Measurements from ENCODE around the gene EPN2.
A peak's percentile ranks its signal among the peaks of the same experiment; 100 is the strongest.
"Not testable (repeated sequence)": the region's sequence is repeated elsewhere in the genome, so short reads cannot be mapped to it uniquely, and the experiment has no call there.

EPN2 gene

GRCh38 chr17:19345486-19346350, 108.6 kb downstream of the EPN2 start:
- DNase-seq (ENCODE audit: low read depth in 2 of 2) = no peak

- DNase-seq (ENCODE audit: low read depth in 2 of 2) = no peak
Measured at GRCh38 chr17:19346351-19347255, 109.4 kb downstream of the EPN2 start.

- no peak for DNase-seq (ENCODE audit: low read depth in 2 of 2)
Measured at GRCh38 chr17:19347323-19348080, 110.3 kb downstream of the EPN2 start.

- no peak for DNase-seq (ENCODE audit: low read depth in 2 of 2)
Measured at GRCh38 chr17:19348081-19348650, 111.0 kb downstream of the EPN2 start.

GRCh38 chr17:19348806-19349205, 111.6 kb downstream of the EPN2 start:
- no peak for DNase-seq (ENCODE audit: low read depth in 2 of 2)

DNA sequence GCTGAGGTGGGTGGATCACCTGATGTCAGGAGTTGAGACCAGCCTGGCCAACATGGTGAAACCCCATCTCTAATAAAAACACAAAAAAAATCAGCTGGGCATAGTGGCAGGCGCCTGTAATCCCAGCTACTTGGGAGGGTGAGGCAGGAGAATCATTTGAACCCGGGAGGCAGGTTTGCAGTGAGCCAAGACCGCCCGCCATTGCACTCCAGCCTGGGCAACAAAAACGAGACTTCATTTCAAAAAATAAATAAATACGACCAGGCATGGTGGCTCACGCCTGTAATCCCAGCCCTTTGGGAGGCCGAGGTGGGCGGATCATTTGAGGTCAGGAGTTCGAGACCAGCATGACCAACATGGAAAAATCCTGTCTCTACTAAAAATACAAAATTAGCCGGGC, 116.2 kb downstream of the EPN2 start:
- DNase-seq (ENCODE audit: low read depth in 2 of 2) = not testable (repeated sequence)

DNA sequence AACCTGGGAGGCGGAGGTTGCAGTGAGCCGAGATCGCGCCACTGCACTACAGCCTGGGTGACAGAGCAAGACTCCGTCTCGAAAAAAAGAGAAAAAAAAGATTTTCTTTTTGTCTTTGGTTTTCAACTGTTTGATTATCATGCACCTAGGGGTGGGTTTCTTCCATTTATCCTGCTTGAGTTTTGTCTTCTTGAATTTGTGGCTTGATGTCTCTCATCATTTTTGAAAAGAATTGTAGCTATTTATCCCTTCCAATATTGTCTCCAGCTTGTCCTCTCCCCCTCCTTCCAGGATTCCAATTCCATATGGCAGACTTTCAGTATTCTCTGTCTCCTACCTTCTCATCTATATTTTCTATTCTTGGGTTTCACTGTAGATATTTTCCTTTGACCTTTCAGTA, 117.6 kb downstream of the EPN2 start:
- no peak for DNase-seq (ENCODE audit: low read depth in 2 of 2)

DNA sequence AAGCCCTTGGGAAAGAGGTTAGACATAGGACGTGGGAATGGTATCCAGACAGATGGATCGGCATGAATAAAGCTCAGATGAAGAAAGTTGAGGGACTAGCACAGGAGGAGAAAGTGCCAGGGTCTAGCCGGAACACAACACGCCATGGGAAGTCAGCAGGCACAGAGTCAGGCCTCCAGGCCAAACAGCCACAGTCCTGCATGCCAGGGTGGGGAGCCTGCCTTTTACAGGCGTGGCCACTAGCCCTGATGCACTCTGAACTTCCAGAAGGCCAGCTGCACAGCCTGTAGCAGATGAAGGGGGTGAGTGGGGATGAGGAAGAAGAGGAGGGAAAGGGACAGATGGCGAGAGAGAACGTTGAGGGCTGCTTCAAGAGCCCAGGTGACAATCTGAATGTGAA, 120.2 kb downstream of the EPN2 start:
- no peak for DNase-seq (ENCODE audit: low read depth in 2 of 2)

- no peak for DNase-seq (ENCODE audit: low read depth in 2 of 2)
Measured at GRCh38 chr17:19357761-19358160, 120.6 kb downstream of the EPN2 start.

GRCh38 chr17:19359151-19359550, 122.0 kb downstream of the EPN2 start:
- DNase-seq (ENCODE audit: low read depth in 2 of 2) = no peak

- no peak for DNase-seq (ENCODE audit: low read depth in 2 of 2)
Measured at GRCh38 chr17:19359856-19360255, 122.7 kb downstream of the EPN2 start.

DNA sequence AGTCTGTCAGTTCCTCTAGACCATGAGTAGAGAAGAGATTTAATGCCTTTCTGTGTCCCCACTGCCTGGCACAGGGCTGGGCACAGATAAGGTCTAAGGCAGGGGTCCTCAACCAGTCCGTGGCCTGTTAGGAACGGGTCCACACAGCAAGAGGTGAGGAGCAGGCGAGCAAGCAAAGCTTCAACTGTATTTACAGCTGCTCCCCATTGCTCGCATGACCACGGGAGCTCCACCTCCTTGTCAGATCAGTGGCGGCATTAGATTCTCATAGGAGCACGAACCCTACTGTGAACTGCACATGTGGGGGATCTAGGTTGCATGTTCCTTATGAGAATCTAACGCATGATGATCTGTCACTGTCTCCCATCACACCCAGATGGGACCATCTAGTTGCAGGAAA, 123.6 kb downstream of the EPN2 start:
- DNase-seq (ENCODE audit: low read depth in 2 of 2) = no peak

- DNase-seq (ENCODE audit: low read depth in 2 of 2) = no peak
Measured at GRCh38 chr17:19361326-19361725, 124.2 kb downstream of the EPN2 start.

DNA sequence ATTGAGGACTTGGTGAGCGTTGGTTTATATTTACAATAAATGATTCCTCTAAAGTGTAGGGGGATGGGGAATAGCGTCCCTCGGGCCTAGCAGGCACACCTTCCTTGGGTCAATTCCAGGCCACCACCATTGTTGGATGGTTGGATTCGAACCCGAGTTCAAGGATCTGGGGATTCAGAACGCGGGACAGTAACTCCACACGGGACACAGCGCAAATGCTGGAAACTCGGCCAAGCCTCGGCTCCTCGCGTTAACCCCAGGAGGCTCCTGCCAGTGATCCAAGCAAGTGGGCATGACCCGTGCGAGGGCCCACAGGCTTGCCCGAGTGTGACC, 124.7 kb downstream of the EPN2 start:
- DNase-seq (ENCODE audit: low read depth in 2 of 2) = no peak

GRCh38 chr17:19362277-19363113, 125.3 kb downstream of the EPN2 start, which contains the start of gene B9D1:
Gene B9D1, minus strand, starts transcription at chr17:19362723. Its CDS starts 154 bp downstream, at chr17:19362569.
- peak; percentile 81 to 82 for DNase-seq (ENCODE audit: low read depth in 2 of 2)

DNA sequence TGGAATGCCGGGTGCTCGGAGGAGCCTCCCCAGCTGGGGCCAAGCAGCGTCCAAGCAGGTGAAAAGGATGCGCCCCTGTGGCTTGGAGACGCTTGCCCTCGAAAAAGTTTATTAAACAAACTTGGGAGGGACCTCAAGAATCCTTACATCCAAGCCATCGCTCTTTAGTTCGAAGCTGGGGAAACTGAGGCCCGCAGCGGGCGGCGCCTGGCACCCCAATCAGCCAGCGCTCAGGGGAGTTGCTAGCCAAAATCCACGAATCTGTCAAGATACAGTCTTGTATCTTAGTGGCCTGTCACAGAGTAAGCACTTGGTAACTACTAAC, 125.9 kb downstream of the EPN2 start:
- DNase-seq (ENCODE audit: low read depth in 2 of 2) = no peak

GRCh38 chr17:19363460-19364035, 126.4 kb downstream of the EPN2 start:
- DNase-seq (ENCODE audit: low read depth in 2 of 2) = no peak

- no peak for DNase-seq (ENCODE audit: low read depth in 2 of 2)
Measured at GRCh38 chr17:19364699-19365498, 127.7 kb downstream of the EPN2 start.

DNA sequence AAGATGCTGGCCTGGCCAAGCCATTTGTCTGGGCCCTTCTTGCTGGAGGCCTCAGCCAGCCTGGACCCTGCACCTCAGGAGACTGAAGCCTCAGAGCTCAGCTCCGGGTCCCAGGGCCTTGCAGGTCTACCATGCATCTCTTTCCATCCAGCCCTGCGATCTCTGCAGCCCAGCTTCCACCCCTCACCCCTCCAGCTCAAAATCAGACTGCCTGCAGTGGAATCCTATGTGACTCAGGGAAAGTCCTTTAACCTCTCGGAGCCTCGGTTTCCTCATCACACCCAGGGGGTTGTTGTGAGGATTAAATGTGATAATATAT, 128.3 kb downstream of the EPN2 start:
- DNase-seq (ENCODE audit: low read depth in 2 of 2) = no peak
